ENCODE results near the gene AZIN2.
"Not testable (repeated sequence)": the region's sequence is repeated elsewhere in the genome, so short reads cannot be mapped to it uniquely, and the experiment has no call there.

The AZIN2 gene

DNA sequence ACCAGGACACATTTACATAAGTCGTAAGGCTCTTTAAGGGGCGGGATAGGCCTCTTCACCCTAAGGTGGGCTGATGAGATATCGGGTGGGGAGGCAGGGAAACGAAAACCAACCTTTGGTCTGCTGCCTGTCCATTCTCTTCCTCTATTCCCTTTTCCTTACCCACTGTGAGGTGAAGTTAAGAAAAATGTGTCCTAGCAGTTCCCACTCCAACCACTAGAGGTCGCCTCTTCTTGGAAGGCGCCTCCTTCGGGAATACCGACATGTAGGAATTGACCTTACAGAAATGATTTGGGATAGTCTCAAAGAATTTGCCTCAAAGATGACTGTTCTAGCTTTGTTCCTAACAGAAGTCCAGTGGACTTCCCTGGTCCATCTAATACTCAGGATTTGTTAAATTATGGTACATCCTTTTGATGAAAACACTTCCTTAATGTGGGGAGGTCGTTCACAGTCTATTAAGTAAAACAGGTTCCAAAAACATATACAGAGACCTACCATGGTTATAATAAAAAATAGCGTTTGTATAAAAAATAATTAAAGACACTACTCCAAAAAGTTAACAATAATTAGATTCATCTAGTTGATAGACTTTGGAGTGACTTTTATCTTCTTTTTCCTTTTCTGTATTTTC lies 14.1 kb downstream of the AZIN2 start:
- no peak for DNase-seq (ENCODE audit: low read depth)

DNA sequence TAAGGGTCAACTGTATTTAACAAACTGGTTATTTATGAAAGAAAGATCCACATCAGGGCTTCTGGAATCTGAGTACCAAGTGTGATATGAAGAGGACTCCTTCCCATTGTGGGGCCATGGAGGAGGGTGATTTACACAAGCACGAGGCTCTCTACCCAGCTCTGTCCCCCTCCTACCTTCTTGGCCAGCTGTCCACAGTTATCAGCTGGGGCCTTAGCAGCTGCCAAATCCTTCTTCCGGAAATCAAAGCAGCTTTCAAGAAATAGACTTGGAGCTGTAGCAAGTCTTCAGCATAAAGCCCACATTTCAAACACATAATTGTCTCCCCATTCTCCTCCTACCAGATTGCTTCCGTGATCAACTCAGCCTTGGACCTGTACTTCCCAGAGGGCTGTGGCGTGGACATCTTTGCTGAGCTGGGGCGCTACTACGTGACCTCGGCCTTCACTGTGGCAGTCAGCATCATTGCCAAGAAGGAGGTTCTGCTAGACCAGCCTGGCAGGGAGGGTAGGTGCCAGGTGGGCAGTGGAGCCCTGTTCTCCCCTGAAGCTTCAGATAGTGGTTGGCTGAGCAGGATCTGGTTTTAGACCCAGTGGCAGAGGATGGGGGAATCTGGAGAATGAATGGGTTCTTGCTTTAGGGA lies 15.5 kb downstream of the AZIN2 start:
- DNase-seq (ENCODE audit: low read depth), result no peak

DNA sequence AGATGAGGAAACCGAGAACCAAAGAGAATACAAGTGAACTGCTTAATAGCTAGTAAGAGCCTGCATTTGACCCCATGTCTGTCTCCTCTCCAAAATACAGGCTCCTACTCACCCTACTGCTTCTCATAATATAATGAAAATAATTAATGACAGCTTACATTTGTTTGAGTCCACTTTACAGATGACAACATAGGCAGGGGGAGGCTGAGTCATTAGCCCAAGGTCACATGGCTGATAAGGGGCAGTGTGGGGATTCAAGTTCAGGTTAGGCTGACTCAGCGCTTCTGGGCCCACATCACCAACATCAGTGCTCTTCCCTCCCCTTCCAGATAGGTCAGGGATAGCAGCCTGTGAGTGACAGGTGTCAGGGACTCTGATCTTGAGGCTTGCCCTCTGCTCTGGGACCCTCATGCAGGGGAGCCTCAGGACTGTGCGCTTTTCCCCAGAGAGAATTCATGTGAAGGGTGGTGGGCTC lies 16.2 kb downstream of the AZIN2 start:
- DNase-seq (ENCODE audit: low read depth), result no peak

DNA sequence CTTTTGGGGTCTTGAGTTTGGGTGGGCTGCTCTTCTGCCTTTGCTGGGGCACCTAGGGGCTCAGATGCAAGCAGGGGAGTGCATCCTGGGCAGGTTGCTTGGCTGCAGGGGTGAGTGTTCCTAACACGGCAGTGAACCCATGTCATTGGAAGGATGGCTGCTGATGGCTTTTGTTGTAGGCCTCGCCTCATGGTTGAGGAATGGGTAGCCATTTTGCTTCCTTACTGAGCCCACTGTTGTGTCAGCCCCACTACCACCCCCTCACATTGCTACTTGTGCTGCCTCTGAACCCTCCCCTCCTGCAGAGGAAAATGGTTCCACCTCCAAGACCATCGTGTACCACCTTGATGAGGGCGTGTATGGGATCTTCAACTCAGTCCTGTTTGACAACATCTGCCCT lies 16.8 kb downstream of the AZIN2 start:
- DNase-seq (ENCODE audit: low read depth), result no peak

DNA sequence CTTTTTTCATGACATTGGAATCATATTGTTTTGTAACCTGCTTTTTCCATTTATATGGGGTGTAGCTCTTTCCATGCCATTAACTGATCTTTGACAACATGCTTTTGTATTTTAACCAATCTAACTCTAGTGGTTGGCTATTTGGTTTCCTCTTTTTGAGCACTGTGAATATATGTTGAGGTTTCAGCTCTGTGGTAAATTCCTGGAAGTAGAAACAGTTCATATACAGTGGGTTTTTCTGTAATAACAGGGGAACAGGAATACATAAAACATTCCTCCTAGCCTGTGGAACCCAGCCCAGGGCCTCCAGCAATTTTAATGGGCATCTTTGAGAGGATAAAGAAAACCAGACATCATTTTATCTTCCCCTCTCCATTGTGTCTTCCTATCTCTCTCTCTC lies 17.4 kb downstream of the AZIN2 start:
- DNase-seq (ENCODE audit: low read depth), result no peak

DNA sequence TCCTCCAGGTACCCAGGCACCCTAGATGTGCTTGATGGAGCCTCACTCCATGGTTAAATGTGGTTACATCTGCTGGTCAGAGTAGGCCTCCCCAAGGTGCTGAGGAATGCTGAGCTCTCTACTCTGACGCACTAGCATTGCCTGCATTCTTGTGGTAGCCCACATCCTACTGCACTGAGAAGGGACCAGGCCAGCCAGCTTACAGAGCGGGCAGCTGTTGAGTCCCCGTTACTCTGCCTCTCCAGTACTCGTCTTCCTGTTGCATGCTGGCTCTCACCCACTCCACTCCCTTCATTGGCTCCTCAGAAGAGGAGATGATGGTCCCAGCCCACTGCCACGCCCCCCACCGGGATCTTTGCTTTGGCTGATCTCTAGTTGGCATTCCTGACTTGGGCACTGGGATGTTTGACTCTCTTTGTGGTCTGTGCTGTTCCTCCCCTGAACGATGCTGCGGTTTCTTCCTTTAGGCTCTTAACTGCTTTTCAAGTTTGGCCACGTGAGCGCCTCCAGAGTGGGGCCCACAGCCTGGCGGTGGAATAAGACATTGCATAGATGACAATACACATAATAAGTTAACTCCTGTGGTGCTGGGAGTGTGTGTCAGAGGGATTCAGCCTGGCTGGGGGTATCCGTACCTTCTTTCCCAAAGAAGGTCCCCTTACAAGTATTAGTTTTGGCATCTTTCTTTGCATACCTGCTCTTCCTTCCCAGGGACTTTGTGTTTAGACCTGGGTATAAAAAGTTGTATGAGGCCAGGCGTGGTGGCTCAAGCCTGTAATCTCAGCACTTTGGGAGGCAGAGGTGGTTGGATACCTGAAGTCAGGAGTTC lies 18.6 kb downstream of the AZIN2 start:
- DNase-seq (ENCODE audit: low read depth), result peak; percentile 40

DNA sequence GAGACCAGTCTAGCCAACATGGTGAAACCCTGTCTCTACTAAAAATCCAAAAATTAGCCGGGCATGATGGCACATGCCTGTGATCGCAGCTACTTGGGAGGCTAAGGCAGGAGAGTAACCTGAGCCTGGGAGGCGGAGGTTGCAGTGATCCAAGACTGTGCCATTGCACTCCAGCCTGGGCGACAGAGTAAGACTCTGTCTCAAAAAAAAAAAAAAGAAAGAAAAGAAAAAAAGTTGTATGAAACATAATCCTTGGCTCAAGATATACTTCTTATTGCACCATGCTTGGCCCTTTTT lies 19.1 kb downstream of the AZIN2 start:
- DNase-seq (ENCODE audit: low read depth), result not testable (repeated sequence)

DNA sequence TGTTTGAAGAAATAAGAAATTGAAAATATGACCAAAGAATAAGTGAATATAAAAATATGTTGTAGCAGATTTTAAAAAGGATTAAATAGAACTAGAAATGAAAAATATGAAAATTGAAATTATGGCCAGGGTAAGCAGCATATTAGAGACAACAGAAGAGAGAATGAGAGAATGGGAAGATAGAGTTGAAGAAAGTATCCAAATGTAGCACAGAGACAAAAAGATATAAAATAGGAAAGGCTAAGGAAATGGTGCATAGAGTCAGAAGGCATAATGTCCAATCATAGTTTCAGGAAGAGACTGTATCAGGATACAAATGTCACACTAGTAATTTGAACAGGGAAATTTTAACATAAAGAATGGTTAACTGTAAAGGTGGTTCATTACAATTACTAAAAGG lies 29.5 kb downstream of the AZIN2 start:
- no peak for DNase-seq (ENCODE audit: low read depth)

DNA sequence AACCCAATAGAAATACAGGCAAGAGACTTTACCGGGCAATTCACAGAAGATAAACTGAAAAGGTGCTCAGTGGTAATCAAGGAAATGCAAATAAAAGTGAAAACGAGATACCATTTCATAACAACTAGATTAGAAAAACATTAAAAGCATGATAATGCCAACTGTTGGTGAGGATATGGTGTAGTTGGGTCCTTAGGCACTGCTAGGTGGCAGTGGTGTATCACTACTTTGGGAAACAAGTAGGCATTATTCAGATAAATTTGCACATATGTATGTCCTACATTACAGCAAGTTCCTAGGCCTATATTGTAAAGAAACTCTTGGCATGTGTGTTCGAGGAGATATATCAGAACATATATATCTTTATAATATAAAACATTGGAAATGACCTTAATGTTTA lies 31.0 kb downstream of the AZIN2 start:
- DNase-seq (ENCODE audit: low read depth), result no peak

DNA sequence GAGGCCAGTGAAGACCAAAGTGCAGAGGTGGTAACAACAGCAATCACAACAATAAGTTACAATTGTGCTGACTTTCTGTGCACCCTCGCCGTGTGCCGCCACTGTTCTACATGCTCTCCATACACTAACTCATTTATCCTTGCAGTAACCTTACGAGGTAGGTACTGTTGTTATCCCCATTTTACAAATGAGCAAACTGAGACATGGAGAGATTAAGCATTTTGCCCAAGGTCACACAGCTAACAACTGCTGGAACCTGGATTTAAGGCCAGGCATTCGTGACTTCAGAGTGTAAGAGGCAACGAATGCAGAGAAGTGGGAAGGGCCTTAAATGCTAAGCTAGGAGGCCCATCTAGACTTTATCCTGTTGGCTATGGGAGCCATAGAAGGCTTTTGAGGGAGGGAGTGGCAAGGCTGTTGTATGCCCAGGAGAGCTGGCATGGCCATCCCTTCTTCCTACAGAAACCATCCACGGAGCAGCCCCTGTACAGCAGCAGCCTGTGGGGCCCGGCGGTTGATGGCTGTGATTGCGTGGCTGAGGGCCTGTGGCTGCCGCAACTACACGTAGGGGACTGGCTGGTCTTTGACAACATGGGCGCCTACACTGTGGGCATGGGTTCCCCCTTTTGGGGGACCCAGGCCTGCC lies 36.6 kb downstream of the AZIN2 start:
- DNase-seq (ENCODE audit: low read depth), result no peak

DNA sequence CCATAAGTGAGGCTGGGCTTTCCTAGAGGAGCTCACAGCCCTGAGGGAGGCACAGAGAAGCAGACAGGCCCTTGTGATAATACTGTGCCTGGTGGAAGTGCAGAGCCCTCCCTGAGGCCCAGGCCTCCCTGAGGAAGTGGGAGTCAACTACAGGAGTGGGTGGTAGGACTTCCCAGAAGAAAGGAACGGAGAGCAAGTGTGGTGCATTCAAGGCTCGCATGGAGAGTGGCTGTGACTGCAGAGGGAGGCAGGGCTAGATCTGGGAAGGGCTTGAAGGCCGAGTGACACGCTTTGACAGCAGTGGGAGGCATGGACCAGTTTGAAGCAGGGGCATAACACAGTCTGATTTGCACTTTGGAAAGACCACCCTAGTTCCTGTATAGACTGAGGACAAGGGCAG lies 37.3 kb downstream of the AZIN2 start:
- DNase-seq (ENCODE audit: low read depth), result no peak

DNA sequence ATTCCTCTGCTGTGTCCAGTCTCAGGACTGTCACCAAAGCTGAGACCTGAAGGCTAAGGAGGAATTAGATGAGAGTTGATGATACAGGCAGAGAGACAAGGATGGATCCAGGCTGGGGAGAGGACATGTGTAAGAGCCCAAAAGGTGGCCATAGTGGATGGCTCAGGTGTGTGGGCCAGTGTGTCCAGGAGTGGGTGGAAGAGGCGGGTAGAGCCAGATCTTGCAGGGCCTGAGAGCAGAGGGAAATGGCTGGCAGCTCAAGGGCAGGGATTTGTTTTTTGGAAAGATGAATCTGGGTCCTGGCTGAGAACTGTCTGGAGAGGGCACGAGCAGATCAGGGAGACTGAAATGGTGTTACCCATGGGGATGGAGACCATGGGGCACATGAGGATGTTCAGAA lies 38.1 kb downstream of the AZIN2 start:
- DNase-seq (ENCODE audit: low read depth), result no peak

DNA sequence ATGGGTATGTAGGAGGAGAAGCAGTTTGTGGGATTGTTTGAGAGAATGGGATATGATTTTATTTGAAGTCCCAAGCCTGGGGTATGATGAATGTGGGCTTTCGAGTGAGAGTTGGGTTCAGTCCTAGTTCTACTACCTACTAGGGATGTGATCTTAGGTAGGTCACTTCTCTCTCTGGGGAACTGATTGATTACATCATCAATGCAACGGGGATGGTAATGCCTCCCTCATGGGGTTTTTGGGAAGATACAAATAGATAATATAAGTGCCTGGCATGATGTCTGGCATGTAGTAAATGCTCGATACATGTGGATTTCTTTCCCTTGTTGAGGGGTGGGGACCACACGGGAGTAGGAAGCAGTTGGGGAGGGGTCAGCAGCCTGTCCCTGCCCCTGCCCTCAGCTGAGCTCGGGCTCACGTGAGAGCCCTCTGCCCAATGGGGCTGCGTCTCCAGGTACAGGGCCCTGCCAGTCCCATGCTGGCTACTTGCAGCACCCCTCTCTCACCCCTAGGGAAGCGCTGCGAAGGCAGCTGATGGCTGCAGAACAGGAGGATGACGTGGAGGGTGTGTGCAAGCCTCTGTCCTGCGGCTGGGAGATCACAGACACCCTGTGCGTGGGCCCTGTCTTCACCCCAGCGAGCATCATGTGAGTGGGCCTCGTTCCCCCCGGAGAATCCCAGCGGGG lies 38.7 kb downstream of the AZIN2 start:
- no peak for DNase-seq (ENCODE audit: low read depth)

DNA sequence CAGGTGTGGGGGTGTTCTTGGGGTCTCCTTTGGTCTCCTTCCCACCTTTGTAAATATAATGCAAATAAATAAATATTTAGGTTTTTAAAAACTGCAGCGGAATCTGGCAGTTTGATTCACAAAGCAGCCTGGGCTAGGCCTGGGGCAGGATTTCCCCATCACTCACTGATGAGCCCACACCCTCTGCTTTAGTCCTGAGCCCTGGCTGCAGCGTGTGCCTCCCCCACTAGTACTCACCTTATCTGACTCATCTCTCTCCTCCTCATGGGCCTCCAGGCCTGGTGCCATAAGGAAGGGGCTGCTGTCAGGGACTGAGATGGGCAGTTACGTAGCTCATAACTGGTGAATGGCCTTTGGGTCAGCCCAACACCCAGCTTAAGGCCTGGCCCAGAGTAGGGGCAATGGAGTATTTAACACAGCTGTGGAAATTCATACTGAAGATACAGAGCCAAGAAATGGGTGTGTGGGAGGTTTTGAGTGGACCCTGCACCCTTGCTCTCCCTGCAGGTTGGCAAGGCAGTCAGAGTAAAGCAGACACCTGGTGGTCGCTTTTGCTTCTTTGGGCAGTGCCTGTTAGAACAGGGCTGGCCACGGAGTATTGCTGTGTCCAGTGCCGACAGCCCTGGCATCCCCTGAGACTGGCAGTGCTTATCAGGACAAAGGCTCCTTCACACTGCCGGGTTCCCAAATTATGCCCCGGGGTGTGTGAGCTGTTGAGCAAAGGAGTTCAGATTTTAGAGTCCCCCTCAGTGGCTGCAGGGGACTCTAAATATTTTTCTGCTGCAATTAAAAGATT lies 39.7 kb downstream of the AZIN2 start:
- DNase-seq (ENCODE audit: low read depth), result no peak

DNA sequence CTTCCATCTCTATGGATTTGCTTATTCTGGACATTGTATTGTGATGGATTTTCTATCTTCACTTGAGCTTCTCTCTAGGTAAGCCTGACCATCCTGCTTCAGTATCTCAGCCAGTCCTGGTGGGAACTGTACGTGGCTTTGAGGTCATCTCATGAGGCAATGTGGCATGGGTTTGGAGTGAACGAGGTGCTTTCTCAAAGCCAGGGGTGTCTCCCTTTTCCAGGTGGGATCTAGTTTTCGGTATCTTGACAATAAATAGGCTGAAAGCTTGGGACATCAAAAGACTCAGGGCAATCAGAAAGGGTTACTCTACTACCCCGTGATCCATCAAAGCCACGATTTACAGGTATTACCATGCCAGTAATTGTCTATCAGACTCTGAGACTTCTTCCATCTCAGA lies 40.8 kb downstream of the AZIN2 start:
- DNase-seq (ENCODE audit: low read depth), result no peak

DNA sequence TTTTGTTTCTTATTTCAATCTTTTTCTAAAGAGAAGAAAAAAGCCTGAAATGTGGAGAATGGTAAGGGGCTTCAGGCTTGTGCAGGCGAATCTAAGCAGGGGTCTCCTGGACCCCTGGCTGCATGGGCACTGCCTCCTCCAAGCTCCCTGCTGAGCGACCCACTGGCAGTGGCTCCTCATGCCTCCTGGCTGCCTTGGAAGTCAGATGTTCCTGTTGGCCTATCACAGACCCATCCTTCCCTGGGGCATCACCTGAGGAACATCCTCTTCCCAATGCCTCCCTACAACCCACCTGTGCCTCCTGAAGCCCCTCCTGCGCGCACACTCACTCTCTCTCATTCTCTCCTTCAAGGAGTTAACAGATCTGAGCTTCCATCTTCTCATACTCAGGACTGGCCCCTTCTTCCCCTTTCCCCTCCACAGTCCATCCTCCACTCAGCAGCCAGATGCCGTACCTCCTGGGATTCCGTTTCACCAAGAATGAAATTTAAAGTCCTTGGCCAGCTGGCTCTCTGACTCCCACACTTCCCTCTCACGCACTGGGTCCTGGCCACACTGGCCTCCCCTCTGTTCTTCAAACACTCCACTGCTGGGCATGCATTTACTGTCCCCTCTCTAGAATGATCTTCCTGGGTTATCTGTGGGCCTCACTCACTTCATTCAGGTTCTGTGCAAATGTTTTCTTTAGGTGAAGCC lies 41.7 kb downstream of the AZIN2 start:
- DNase-seq (ENCODE audit: low read depth), result no peak

DNA sequence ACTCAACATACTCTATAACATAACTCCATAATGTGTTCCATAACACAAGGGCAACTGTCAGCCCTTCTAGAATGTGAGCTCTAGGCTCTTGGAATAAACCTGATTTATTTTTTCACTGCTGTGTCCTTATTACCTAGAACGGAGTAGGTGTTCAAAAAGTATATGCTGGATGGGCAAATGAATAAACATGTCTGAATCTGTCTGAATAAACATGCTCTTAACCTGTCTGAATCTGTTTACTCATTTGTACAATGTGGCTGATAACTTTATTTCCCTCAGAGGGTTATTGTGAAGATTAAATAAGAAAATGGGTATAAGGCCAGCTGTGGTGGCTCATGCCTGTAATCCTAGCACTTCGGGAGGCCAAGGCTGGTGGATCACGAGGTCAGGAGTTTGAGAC lies 42.3 kb downstream of the AZIN2 start:
- DNase-seq (ENCODE audit: low read depth), result no peak

DNA sequence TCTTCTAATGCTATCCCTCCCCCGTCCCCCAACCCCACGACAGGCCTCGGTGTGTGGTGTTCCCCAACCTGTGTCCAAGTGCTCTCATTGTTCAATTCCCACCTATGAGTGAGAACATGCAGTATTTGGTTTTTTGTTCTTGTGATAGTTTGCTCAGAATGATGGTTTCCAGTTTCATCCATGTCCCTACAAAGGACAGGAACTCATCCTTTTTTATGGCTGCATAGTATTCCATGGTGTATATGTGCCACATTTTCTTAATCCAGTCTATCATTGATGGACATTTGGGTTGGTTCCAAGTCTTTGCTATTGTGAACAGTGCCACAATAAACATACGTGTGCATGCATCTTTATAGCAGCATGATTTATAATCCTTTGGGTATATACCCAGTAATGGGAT lies 43.7 kb downstream of the AZIN2 start:
- DNase-seq (ENCODE audit: low read depth), result not testable (repeated sequence)

DNA sequence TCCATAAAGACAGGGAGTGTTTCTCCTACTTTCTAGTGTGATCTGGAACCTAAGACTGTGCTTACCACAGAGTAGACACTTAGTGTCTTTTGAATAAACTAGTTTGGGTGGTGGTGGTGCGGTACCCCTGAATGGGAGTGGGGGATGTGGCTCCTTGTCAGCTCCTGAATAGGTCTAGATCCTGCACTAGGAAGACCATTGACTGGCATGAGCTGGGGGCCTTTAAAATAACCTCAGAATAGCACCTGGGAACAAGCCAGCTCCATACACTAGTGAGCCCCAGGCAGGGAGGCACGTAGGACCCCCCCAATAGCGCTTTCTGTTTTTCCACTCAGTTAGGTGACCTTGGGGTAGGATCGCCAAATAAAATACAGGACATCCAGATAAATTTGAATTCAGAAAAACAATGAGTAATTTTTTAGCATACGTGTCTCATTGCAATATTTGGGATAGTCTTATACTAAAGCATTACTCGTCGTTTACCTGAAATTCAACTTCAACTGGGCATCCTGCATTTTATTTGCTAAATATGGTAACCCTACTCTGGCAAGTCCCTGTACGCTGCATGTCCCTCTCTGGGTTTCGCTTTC lies 45.6 kb downstream of the AZIN2 start:
- DNase-seq (ENCODE audit: low read depth), result no peak

DNA sequence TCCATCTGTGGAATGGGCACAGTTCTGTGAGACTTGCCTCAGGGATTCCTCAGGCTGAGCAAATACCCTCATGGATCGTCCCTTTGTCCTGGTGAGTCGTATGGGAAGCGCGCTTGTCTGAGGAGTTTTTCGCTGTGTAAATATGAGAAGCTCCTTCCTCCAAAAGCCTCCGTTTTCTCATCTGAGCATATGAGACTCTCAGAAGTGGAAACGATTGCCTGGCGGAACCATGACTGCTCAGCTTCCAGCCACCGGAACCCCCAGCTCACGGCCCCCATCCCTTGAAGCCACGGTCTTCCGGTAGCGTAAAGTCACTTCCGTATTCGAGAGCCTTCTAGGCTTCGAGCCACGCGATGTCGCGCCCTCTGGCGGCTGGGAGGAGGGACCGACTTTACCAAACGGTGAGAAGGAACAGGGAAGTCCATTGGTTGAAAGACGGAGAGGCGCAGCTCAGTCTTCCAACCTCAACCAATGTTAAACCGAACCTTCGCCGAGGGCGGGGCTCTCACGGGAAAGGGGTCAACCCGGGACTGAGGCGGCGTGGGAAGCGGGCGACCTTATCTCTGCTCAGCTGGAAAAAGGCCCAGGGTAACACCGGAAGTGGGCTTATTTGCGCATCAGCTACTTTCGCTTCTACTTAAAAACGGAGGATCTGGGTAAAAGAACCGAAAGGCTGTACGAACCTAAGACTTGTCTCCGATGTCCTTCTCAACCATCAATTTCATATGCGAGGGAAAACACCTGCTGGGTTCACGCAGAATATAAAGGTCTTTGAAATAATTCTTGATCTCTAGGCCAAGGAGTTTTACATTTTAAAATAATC lies 46.3 kb downstream of the AZIN2 start:
- DNase-seq (ENCODE audit: low read depth), result peak; percentile 99

Measured in activated gamma-delta T cell treated with anti-CD3 and anti-CD28 coated beads, Interleukin-2, amount 50 U/mL, for 16 hours (primary cell).